NCI-H69 (cell line): Measurements from ENCODE around the gene AIF1.

ENCODE experiments used
- DNase-seq: peaks from one replicate; lab custom pipeline; 2025; lab: John Stamatoyannopoulos, UW

Gene AIF1

DNA sequence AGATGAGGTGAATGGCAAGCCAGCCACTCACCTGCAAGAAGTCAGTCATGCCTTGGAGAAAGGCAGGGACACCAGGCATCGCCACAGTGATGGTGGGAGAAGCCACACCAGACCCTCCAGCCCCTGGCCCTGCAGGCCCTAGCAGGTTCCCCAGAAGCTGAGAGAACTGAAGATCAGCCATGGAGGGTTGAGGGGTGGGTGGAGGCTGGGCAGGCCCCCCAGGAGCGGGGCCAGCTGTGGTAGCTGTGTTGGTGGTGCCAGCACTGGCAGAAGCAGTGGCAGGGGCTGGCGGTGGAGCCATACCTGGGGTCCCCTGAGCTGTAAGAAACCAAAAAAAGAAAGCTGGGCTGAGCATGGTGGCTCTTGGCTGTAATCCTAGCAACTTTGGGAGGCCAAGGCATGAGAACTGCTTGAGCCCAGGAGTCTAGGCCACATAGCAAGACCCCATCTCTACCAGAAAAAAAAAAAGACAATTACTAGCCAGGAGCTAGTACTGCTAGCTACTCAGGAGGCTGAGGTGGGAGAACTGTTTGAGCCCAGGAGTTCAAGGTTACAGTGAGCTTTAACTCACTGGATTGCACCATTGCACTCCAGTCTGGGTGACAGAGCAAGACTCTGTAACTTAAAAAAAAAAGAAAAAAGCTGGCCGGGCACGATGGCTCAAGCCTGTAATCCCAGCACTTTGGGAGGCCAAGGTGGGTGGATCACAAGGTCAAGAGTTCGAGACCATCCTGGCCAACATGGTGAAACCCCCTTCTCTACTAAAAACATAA lies 27.9 kb downstream of the AIF1 start:
- no peak for DNase-seq

DNA sequence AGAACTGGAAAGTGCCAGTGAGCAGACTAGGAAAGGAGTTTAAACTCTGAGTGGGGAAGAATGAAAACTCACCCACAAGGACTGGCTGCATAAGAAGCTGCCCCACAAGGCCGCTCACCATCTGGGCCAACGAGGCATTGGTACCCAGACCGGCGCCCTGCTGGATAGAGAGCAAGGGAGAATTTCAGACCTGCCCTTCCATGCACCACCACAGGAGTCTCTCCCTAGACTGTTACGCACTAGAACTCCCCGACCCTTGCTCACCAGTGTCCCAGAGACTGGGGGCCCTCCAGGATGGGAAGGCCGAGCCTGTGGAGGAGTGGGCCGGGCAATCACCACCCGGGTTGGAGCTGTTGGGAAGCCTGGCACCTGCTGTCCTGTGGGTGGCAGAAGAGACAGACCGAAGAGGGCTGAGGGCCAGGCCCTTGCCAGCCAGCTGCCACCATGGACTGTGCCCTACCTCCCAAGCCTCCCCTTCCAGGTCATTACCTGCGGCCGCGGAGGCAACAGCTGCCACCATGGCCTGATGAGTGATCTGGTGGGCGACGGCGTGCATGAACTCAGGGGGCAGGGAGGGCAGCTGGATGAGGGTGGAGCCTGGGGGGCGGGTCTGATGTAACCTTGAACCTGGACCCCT lies 28.9 kb downstream of the AIF1 start:
- DNase-seq: no peak

DNA sequence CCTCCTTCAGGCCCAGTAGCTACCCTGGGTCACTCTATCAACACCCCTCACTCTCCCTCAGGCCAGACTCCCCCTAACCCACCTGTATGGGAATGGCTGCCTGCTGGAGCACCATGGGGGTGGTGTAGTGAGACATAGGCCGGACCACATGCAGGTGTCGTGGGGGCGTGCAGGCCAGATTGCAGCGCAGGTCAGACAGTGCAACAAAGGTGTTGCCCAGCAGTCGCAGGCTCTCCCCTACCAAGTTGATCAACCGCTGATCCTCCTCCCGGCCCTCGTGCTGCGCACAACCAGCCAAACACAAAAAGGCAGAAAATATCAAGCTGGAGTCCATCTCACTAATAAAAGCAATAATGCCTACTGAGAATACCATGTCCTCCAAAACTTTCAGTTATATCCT lies 30.3 kb downstream of the AIF1 start:
- DNase-seq: no peak

DNA sequence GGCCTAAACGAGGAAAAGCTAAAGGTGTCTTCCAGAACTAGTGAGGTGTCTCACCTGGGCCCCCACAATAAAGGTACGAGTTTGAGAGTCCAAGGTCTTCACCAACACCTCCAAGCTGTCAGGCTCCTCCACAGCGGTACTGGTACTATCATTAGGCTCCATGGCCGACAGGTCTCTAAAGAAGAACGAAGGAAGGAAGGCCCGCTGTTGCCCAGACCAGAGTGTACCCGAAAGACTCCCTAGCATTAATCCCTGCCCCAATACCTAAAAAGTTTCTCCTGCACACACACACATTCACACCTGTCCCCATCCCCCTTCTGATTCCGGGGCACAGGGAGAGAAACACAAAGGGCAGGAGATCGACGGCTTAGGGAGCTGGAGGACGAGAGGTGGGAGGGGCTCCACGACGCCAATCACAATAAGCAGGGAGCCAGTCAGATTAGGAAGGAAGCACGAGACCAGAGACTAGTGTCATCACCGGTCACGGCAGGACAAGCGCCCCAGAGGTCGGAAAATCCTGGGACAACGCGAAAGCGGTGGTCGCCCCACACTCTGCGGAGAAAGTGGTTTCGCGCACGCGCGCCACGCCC lies 36.7 kb downstream of the AIF1 start:
- DNase-seq: peak; percentile 85

DNA sequence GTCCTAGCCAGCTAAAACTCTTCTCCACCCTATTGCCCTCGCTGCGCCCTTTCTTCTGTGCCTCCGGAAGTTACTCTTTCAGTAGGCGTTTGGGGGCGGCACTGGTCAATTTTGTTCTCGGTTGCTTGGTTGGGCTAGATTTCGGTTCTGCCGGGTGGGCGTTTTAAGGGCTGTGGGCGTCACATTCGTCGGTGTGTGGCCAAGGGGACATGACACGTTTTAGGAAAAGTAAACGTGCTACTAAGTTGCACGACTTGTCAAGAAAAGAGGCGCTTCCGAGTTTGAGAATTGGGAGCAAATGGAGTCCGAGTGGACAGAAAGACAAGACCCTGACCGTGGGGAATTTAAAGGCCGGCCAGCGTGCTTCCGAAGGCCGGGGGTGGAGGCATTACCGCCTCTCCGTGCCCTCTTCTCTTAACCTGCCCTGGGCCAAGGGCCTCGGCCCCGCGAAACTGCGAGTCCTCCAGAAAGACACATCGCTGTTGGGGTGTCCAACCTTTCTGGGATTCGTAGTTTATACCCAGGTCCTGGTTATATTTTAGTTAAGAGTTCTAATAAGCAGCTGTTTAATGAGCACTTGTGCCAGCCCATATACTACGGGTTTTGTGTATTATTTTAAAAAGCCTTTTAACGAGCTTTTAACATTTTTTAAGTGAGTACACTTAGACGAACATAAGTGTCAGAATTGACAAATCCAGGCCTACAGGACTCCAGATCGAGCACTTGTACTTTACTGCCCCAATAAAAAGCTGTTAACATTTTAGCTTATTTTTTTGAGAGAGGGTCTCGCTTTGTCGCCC lies 38.1 kb downstream of the AIF1 start:
- DNase-seq: peak; percentile 99

DNA sequence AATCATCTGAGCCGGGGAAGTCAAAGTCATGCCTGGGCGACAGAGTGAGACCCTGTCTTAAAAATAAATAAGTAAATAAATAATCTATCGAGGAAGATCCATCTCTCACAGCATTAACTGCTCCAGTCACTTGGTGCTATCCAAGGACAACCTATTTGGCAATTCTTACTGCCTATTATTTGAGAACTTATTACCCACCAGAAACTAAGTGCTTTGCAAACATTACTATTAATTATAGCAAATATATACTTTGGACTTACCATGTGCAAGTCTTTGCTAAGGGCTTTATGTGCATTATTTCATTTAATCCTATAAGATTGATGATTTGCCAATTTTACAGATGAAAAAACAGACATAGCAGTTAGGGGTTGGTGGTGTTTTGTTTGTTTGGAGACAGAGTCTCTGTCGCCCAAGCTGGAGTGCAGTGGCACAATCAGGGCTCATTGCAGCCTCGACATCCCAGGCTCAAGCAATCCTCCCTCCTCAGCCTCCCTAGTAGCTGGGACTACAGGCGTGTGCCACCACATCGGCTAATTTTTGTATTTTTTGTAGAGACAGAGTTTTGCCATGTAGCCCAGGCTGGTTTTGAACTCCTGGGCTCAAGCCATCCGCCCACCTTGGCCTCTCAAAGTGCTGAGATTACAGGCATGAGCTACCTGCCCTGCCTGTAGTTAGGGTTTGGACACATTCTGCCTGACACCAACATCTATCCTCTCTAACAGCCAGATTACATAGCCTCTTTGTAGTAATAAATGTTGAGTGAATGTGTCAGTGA lies 39.7 kb downstream of the AIF1 start:
- no peak for DNase-seq

DNA sequence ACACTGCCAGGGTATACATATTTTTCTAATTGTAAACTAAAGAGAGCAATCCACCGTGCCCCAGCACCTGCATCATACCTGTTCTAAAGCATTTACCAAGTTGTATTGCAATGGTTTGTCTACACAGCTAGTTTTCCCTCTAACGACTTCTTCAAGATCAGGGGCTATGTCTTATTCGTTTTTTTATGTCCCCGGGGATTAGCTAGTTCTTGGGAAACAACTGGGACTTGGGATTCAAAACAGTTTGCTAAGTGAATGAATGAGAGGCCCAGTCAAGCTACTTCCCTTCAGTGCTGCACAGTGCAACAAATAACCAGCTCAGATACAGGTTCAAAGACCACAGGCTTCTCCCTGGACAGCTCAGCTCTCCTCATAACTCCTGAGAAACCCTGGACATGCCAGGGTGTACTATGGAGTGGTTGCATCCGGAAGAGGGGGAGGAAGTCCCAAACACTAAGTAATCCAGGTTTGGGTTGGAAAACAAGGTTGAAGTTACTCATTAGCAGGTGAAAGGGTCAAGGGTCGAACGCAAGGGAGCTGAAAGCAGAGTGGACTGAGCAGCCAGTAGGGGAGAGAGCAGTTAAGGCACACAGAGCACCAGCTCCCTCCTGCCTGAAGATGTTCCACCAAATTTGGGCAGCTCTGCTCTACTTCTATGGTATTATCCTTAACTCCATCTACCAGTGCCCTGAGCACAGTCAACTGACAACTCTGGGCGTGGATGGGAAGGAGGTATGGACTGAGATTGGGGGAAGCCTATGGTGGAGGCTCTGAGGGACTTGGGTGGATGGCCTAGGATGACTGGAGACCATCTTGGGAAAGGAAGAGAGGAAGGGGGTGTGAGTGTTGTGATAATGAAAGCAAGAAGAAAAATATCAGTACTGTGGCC lies 40.6 kb downstream of the AIF1 start, which contains the start of gene APOM:
Gene APOM (plus strand): TSS at position 546 of the 889 bp plus-strand sequence. CDS start 73 bp downstream, at position 619.
- DNase-seq: no peak

DNA sequence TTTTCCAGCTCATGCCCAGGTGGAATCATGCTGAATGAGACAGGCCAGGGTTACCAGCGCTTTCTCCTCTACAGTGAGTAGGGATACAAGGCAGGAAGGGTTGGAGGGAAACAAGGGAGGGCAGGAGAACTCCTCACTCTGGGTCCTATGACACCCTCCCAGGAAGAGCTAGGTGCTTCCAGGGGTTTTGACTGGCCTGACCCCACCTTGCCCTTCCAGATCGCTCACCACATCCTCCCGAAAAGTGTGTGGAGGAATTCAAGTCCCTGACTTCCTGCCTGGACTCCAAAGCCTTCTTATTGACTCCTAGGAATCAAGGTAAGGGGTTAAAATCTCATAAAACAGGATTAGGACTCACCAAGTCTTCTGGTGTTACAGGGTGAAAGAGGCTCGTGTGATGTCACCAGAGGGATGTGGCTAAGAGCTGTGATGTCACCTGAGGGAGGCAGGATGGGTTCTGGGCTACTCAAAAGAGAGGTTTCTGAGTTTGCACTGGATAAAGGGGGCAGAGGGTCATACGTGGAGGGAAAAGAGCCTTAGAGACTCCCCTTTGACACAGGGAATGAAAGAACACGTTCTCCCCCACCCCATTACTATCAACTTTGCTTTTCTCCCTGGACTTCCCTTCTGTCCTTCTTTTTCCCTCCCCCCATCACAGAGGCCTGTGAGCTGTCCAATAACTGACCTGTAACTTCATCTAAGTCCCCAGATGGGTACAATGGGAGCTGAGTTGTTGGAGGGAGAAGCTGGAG lies 42.5 kb downstream of the AIF1 start:
- DNase-seq: no peak

DNA sequence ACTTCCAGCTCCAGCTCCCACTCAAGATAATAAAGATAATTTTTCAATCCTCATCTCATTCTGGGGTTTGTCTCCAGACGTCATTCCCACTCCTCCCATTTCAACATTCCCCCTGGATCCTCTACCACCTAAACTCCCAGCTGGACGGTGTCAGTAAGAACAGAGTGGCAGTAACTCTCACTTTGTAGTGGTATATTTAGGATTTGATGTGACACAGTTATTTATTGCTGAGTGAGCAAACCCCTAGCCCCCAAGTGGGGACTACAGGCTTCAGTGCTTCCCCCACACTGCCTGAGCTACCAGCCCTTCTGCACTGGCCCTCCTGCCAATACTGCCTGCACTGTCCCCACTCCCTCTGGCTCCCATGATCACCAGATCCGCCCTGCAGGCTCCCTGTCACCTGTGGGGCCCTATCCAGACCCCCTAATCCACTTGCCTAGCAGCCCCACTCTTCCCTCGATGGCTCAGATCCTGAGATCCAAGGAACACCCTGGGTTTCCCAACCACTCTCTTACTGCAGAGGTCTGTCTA lies 43.2 kb downstream of the AIF1 start:
- DNase-seq: no peak

DNA sequence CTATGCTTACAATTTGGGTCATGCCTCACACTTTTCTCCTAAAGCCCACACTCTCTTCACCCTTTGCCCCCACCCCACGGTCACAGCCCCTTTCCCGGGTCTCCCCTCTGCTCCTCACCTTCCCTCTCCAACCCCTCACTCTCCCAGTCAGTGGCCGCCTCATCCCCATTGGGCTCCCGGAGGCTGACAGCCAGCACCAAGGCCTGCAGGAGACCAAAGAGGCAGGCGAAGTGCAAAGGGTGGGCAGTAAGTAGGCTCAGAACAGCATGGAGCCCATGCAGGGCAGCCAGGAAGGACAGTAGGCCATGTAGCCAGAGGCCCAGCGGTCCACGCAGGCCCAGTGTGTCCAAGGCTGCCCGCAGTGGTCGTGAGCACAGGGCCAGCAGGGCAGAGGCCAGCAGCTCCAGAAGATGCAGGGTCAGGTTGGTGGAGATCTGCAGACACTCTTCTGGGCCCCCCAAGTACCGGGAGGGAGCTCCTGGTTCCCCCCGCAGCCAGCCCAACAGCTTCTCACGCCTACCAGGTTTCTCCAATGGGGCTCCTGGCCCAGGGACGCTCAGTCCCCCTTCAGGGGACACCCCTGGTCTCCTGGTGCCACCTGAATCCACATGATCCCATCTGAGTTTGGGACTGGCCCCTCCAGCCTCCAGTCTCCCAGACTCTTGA lies 44.1 kb downstream of the AIF1 start:
- no peak for DNase-seq

DNA sequence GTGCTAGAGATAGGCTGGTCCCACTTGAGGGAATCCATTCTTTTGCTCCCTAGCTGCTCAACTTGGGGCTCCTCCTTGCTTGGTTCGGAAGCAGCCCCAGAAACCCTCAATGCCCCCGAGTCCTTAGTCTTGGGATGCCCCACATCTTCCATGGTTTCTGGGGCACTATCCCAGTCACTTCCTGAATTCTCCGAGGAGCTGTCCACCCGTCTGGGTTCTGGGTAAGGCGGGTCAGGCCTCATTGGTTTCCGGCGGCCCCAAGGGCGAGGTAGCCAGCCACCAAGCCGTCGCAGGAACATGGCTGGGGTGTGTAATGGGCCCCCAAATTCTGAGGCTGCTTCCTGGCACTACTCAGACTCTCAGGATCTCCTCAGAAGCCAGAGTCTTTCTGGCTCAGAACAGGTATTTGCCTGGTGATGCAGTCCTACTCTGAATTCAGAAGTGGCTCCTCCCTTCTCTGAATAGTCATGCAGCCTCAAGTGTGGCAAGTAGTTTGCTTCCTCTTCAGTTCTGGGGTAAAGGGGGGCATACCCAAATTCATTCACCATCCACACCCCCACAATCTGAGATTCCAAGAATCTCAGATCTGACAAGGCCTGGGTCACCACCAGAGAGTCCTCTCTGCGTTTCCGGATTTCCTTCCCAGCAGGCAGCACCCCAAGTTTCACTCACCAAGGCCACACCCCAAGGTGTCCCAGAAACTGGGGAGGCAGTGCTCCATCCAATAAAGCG lies 44.8 kb downstream of the AIF1 start:
- DNase-seq: peak; percentile 37

DNA sequence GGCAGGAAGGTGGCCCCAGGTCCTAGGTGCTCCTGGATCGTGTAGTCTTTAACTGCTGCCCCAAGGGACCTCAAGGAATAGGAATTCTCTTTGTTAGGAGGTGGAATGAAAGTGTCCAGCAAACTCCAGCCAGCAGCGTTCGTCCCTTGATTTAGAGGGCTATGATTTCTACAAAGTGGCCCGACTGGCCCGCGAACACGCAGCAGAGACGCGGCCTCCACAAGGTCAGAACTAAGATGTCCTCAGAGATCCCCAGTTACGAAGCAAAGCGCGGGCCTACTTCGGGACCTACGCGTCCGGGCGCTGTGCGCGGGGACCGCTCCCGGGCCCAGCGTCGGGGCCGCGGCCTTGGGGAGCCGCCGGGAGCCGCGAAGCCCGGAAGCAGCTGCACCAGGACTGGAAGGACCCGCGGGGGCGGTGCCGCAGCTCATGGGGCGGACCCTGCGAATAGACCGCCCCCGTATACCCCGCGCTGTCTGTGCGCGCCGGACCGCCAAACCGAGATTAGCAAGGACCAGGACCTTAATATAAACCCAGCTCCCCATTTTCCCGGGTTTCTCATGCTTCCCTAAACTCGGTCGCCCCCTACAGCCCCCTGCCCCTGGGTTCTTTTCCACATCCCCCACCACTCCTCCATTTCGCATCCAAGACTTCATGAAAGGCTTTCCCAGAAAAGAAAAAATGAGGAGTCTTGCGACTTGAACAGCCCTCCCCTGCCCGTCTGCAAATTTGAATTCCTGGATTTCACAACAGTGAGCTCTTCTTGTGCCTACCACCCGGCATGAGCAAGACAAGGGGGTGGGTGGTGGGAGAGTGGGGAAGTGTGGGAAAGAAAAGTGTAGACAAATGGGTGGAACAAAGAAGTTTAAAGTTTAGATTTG lies 45.6 kb downstream of the AIF1 start, which contains the start of gene C6orf47:
Gene C6orf47 (minus strand): TSS at position 398 of the 881 bp plus-strand sequence. CDS start 831 bp downstream, outside the sequence.
- DNase-seq: peak; percentile 94

DNA sequence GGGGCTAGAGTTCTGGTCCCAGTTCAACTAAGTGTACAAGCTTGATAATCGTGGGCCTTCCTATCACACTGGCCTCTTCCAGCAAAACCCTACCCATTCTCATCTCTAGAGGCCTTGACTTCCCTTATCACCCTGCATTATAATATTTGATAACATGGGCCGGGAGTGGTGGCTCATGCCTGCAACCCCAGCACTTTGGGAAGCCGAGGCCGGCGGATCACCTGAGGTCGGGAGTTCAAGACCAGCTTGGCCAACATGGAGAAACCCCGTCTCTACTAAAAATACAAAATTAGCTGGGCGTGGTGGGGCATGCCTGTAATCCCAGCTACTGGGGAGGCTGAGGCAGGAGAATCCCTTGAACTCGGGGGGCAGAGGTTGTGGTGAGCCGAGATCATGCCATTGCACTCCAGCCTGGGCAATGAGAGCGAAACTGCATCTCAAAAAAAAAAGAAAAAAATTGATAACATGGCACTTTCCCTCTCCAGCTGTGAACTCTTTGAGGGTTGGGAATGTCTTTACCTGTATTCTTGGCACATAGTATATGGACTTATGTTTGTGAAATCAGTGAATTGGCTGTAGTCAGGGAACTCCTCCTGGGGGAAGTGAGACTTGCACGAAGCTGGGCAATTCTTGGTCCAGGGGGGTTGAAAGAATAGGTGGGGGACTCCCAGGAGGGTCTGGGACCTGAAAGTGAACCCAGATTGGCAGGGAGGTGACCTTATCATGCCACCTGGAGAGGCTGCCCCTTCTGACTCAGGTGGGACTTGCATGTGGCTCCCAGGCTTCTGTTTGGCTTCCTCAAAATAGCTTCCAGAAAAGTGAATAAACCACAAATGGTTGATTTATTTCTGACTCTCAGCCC lies 46.5 kb downstream of the AIF1 start:
- no peak for DNase-seq

DNA sequence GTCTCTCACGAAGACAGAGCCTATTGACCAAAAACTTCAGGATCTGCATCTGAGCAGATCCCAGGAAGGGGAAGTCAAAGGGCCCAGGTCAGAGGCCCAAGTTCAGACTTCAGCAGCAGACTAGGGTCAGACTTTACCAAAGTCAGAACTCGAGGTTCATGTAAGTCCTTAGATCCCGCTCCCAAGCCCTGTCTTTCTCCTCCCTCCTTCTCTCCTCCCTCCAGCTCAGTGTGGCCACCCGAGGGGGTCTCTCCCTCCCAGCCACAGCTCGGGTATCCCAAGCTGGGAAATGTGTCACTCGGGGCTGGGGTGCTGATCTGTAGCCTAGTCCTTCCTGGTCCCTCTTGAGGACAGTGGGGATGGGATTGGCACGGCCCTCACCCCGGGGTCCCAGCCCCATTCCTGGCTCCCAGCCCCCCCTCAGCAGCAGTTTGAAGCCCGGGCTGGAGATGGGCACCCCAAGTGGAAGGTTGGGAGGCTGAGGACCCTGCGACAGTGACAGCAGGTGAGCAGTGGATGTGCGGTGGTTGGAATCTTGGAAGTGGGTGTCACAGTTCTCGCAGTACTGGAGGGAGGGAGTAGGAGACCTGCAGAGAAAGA lies 47.2 kb downstream of the AIF1 start:
- no peak for DNase-seq

DNA sequence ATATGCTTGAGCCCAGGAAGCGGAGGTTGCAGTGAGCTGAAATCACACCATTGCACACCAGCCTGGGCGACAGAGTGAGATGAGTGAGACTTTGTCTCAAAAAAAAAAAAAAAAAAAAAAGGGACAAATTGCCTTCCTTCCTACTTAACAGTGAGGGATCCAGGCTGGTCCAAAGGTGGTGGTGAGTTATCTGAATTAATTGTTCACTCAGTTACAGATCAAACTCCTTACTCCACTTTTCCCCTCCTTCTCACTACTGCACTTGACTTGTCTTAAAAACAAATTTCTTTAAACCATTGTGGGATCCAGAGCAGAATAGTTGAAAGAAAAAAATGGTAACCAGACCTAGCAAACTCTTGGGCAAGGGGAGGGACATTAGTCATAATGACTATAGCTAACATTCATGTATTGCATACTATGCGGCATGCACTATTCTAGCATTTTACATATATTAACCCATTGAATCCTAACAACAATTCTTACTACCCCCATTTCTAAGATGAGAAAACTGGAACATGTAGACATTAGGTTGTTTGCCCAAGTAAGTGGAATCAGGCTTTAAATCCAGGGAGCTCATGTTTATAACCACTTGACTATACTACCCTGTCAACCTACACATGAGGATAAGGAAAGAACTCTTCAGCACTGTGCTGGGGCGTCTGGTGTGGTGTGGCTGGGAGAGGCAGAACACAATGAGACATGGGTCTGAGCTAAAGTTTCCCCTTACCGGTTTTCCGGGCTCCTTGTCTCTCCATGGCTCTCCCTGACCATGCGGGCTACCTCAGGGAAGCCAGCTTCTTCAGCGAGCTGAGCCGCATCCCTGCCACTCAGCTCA lies 48.3 kb downstream of the AIF1 start:
- DNase-seq: no peak
